HT1080 (cell line): Measurements from ENCODE around the gene FGFR2. TPM values are rescaled to one million over a fixed set of nuclear protein-coding genes. Genes with fewer than 3 reads are reported as not detected.

Experiments
- DNase-seq: peaks from one replicate; pipeline ENCODE4 v3.0.0-alpha.2; 2015; ENCODE audit warnings: low read depth
- total RNA-seq: library from RNA; depleted of rRNA; stranded (reverse); fragments of >200 nt; shearing (Covaris generic); gene quantifications from 2 replicates; pipeline ENCODE4 v1.2.3, GENCODE V29; 2014

FGFR2 gene
- total RNA-seq, 1 experiment from 2014 or later: not detected

GRCh38 chr10:121592155-121592890 lies 5.9 kb downstream of the FGFR2 start:
- no peak for DNase-seq

GRCh38 chr10:121591186-121591585 lies 7.1 kb downstream of the FGFR2 start:
- DNase-seq: no peak

GRCh38 chr10:121590772-121591171 lies 7.5 kb downstream of the FGFR2 start:
- no peak for DNase-seq

GRCh38 chr10:121589553-121589952 lies 8.7 kb downstream of the FGFR2 start:
- DNase-seq: no peak

- no peak for DNase-seq
Observed at GRCh38 chr10:121583857-121584256, 14.4 kb downstream of the FGFR2 start.

GRCh38 chr10:121583258-121583657 lies 15.0 kb downstream of the FGFR2 start:
- no peak for DNase-seq

- no peak for DNase-seq
Observed at GRCh38 chr10:121580276-121581116, 17.7 kb downstream of the FGFR2 start.

- no peak for DNase-seq
Observed at GRCh38 chr10:121579656-121580055, 18.6 kb downstream of the FGFR2 start.

GRCh38 chr10:121578965-121579364 lies 19.3 kb downstream of the FGFR2 start:
- DNase-seq: no peak

GRCh38 chr10:121578298-121578697 lies 19.9 kb downstream of the FGFR2 start:
- no peak for DNase-seq

- DNase-seq: no peak
Observed at GRCh38 chr10:121577568-121577967, 20.7 kb downstream of the FGFR2 start.

GRCh38 chr10:121576139-121576538 lies 22.1 kb downstream of the FGFR2 start:
- no peak for DNase-seq

- no peak for DNase-seq
Observed at GRCh38 chr10:121574519-121575166, 23.6 kb downstream of the FGFR2 start.

GRCh38 chr10:121573538-121573941 lies 24.7 kb downstream of the FGFR2 start:
- no peak for DNase-seq

GRCh38 chr10:121572859-121573537 lies 25.2 kb downstream of the FGFR2 start:
- DNase-seq: no peak

- no peak for DNase-seq
Observed at GRCh38 chr10:121570315-121570714, 27.9 kb downstream of the FGFR2 start.

- no peak for DNase-seq
Observed at GRCh38 chr10:121568275-121568674, 30.0 kb downstream of the FGFR2 start.

- DNase-seq: no peak
Observed at GRCh38 chr10:121567569-121567968, 30.7 kb downstream of the FGFR2 start.

GRCh38 chr10:121566755-121567154 lies 31.5 kb downstream of the FGFR2 start:
- DNase-seq: no peak

GRCh38 chr10:121559326-121560026 lies 38.8 kb downstream of the FGFR2 start:
- DNase-seq: no peak

GRCh38 chr10:121558238-121558637 lies 40.0 kb downstream of the FGFR2 start:
- DNase-seq: no peak
